Dendritic cell treated with granulocyte-macrophage colony-stimulating factor and Interleukin-4, amounts not matched to agents 40 ng/mL and 50 ng/mL, for 4 days (primary cell): ENCODE results near the gene IRF2.
"Not testable (repeated sequence)": the region's sequence is repeated elsewhere in the genome, so short reads cannot be mapped to it uniquely, and the experiment has no call there.

ENCODE experiments used
- H3K27ac Mint-ChIP-seq: one replicate; pipeline ENCODE4 v1.8.0; 2022; ENCODE audit warnings: mild to moderate bottlenecking, mixed read lengths
- H3K27me3 Mint-ChIP-seq: one replicate; pipeline ENCODE4 v1.8.0; 2022; ENCODE audit warnings: mild to moderate bottlenecking, mixed read lengths
- H3K36me3 Mint-ChIP-seq: one replicate; pipeline ENCODE4 v1.8.0; 2022; ENCODE audit warnings: low read depth, mixed read lengths
- H3K4me1 Mint-ChIP-seq: one replicate; pipeline ENCODE4 v1.8.0; 2022; ENCODE audit warnings: low read depth, mixed read lengths
- H3K4me3 Mint-ChIP-seq: one replicate; pipeline ENCODE4 v1.8.0; 2022; ENCODE audit warnings: mild to moderate bottlenecking, moderate library complexity, mixed read lengths
- H3K9me3 Mint-ChIP-seq: one replicate; pipeline ENCODE4 v1.8.0; 2022; ENCODE audit warnings: mixed read lengths
- intact Hi-C: fragments of 100-400 bp; cut with micrococcal nuclease; formaldehyde crosslinking; loops from one replicate; pipeline ENCODE4 v1.15.0; 2022

The IRF2 gene

GRCh38 chr4:184351560-184352451 lies 122.5 kb downstream of the IRF2 start:
- H3K4me3 Mint-ChIP-seq: no peak overlapping the region
- peaks cover 62% of the 10 kb centered on the region for H3K4me1 Mint-ChIP-seq
- intact Hi-C loops: no loop called here
- H3K27me3 Mint-ChIP-seq: no peaks in the 10 kb centered on the region
- no peaks in the 10 kb centered on the region for H3K36me3 Mint-ChIP-seq
- no peaks in the 10 kb centered on the region for H3K9me3 Mint-ChIP-seq
- H3K27ac Mint-ChIP-seq: no peak overlapping the region

DNA sequence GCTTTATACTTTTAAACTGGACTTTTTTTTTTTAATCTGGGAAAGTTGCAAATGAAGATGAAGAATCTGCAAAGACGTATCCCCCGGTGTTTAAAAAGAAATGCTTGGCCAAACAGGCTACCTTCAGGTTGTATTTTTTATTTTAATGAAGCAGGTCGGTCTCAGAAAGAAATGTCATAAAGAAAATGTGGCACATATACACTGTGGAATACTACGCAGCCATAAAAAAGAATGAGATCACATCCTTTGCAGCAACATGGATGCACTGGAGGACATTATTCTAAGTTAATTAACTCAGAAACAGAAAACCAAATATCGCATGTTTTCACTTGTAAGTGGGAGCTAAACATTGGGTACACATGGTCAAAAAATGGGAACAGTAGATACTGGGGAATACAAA lies 123.4 kb downstream of the IRF2 start:
- H3K27ac Mint-ChIP-seq: no peak overlapping the region
- H3K36me3 Mint-ChIP-seq: no peaks in the 10 kb centered on the region
- peaks cover 64% of the 10 kb centered on the region for H3K4me1 Mint-ChIP-seq
- intact Hi-C loops: no loop called here
- no peaks in the 10 kb centered on the region for H3K27me3 Mint-ChIP-seq
- H3K9me3 Mint-ChIP-seq: no peaks in the 10 kb centered on the region
- H3K4me3 Mint-ChIP-seq: no peak overlapping the region

GRCh38 chr4:184350213-184350817 lies 124.0 kb downstream of the IRF2 start:
- H3K27me3 Mint-ChIP-seq: no peaks in the 10 kb centered on the region
- no peaks in the 10 kb centered on the region for H3K9me3 Mint-ChIP-seq
- no peaks in the 10 kb centered on the region for H3K36me3 Mint-ChIP-seq
- peaks cover 67% of the 10 kb centered on the region for H3K4me1 Mint-ChIP-seq
- peak overlapping the region; percentile 74 for H3K27ac Mint-ChIP-seq
- intact Hi-C loops: no loop called here
- H3K4me3 Mint-ChIP-seq: no peak overlapping the region

GRCh38 chr4:184349283-184350039 lies 124.9 kb downstream of the IRF2 start:
- Mint-ChIP-seq H3K9me3 (no peaks in the 10 kb centered on the region), H3K4me1 (peaks cover 67% of the 10 kb centered on the region), H3K36me3 (no peaks in the 10 kb centered on the region), H3K27ac (peak overlapping the region; percentile 74), H3K27me3 (no peaks in the 10 kb centered on the region), H3K4me3 (no peak overlapping the region)
- intact Hi-C loops: no loop called here

- H3K27ac Mint-ChIP-seq: peak overlapping the region; percentile 94
These were observed 125.8 kb downstream of the IRF2 start for GRCh38 chr4:184348311-184349233.

DNA sequence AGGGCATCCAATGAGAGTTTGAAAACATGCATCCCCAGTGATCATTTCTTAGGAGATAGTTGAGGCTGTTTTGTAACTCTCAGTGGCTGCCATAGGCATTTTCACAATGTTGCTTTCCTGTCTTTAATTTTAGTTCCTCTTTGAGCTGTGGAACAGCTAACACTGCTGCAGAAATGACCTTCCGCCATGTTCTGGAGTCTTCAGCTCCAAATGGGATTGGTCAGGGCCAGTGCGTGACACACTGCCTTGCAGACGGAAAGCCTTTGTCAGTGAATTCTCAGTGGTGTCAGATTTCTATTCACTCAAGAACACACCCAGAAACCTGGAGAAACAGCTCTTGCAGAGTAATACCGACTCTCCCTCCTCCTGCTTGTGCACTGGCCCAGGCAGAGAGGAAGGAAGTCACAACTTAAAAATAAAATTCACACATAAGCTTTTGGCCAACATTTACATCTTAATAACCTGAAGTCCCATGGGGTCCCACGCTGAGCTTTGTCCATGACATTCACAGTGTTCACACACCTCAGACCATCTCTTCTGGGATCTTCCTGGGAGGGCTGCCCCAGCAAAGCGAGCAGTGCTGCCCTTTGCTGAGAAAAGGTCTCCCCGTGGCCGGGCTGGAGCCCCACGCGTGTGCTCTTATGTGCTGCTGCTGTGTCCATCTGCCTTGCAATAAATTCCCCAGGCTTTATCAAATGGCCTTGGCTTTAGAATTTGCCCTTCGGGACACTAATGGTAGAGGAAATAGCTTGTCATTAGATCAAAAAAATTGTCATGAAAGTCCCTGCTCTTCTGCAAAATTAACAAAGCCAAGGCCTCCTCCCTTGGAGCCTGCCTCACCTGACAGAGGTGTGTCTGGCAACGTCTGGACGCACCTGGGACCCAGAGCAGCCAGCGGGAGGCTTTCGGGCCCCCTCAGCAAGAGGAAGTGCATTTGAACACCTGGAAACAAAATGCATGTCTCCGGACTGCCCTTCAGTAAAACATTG lies 126.8 kb downstream of the IRF2 start:
- H3K27me3 Mint-ChIP-seq: no peaks in the 10 kb centered on the region
- peak overlapping the region; percentile 94 for H3K27ac Mint-ChIP-seq
- no peaks in the 10 kb centered on the region for H3K36me3 Mint-ChIP-seq
- H3K4me3 Mint-ChIP-seq: peak overlapping the region; percentile 2
- H3K9me3 Mint-ChIP-seq: no peaks in the 10 kb centered on the region
- intact Hi-C loops: loop anchor here (1.0 to 2.0 kb wide), 2 partner anchors 8 to 127 kb away; partner anchors contain the start of gene IRF2
- peaks cover 80% of the 10 kb centered on the region for H3K4me1 Mint-ChIP-seq

More at GRCh38 chr4:184348311-184349233, 125.8 kb downstream of the IRF2 start:
- no peaks in the 10 kb centered on the region for H3K36me3 Mint-ChIP-seq
- peaks cover 71% of the 10 kb centered on the region for H3K4me1 Mint-ChIP-seq
- H3K4me3 Mint-ChIP-seq: peak overlapping the region; percentile 18
- H3K9me3 Mint-ChIP-seq: no peaks in the 10 kb centered on the region
- intact Hi-C loops: no loop called here
- no peaks in the 10 kb centered on the region for H3K27me3 Mint-ChIP-seq

DNA sequence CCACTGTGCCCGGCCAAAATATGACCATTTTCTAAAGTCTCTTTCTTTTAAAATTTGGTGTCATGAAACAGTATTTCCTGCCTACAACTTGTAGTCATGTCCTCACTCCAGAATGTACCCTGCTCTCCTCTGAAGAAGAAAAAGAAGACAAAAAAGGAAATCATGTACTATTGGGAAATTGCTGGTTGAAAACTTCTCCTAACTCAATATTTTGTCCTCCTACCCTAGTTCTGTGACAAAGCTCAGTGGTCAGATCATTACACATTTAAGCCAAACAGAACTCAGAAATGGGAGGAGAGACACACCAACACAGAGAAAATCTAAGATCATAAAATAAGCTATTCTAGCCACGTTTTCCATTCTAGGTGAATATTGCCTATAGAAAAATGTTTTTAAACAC lies 127.7 kb downstream of the IRF2 start:
- intact Hi-C loops: loop anchor here (1.0 to 2.0 kb wide), 2 partner anchors 9 to 128 kb away; partner anchors contain the start of gene IRF2

GRCh38 chr4:184346273-184346672 lies 128.1 kb downstream of the IRF2 start:
- H3K36me3 Mint-ChIP-seq, H3K4me3 Mint-ChIP-seq, H3K27me3 Mint-ChIP-seq, H3K9me3 Mint-ChIP-seq: not testable (repeated sequence)
- Mint-ChIP-seq H3K4me1 (peaks cover 81% of the 10 kb centered on the region), H3K27ac (peak overlapping the region; percentile 94)
- intact Hi-C loops: loop anchor here (2.0 kb wide), 1 partner anchor 129 kb away; the partner anchor contains the start of gene IRF2

More for the DNA sequence above, 127.7 kb downstream of the IRF2 start:
- no peak overlapping the region for H3K4me3 Mint-ChIP-seq
- no peaks in the 10 kb centered on the region for H3K9me3 Mint-ChIP-seq
- peaks cover 81% of the 10 kb centered on the region for H3K4me1 Mint-ChIP-seq
- peak overlapping the region; percentile 94 for H3K27ac Mint-ChIP-seq
- no peaks in the 10 kb centered on the region for H3K36me3 Mint-ChIP-seq
- no peaks in the 10 kb centered on the region for H3K27me3 Mint-ChIP-seq

DNA sequence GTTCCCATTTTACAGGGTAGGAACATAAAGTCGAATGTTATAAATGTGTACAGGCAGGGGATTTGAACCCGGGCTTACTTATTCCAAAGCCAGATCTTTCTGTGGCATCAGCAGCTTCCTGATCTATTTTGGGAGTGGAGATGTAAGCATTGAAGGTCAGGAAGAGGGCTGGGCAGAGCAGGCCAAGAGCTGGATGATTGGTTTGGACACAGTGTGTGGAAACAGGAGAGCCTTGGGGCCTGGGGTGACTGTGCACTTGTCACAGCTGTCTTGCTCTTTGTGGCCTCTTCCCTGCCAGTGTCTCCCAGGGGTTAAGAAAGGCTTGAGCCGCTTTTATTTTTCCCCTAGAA lies 128.8 kb downstream of the IRF2 start:
- Mint-ChIP-seq H3K4me1 (peaks cover 80% of the 10 kb centered on the region), H3K27me3 (no peaks in the 10 kb centered on the region), H3K36me3 (no peaks in the 10 kb centered on the region), H3K27ac (peak overlapping the region; percentile 94), H3K4me3 (no peak overlapping the region), H3K9me3 (no peaks in the 10 kb centered on the region)
- intact Hi-C loops: loop anchor here (2.0 kb wide), 1 partner anchor 77 kb away; no protein-coding TSS in a partner anchor

GRCh38 chr4:184344899-184345572 lies 129.3 kb downstream of the IRF2 start:
- Mint-ChIP-seq H3K9me3 (no peaks in the 10 kb centered on the region), H3K4me1 (peaks cover 74% of the 10 kb centered on the region), H3K36me3 (no peaks in the 10 kb centered on the region), H3K4me3 (no peak overlapping the region), H3K27me3 (no peaks in the 10 kb centered on the region), H3K27ac (peak overlapping the region; percentile 94)
- intact Hi-C loops: loop anchor here (2.0 kb wide), 1 partner anchor 76 kb away; no protein-coding TSS in a partner anchor

GRCh38 chr4:184344435-184344834 lies 129.9 kb downstream of the IRF2 start:
- Mint-ChIP-seq H3K9me3 (no peaks in the 10 kb centered on the region), H3K36me3 (no peaks in the 10 kb centered on the region), H3K4me1 (peaks cover 71% of the 10 kb centered on the region), H3K4me3 (peak overlapping the region; percentile 84), H3K27ac (peak overlapping the region; percentile 94), H3K27me3 (no peaks in the 10 kb centered on the region)
- intact Hi-C loops: loop anchor here (2.0 kb wide), 1 partner anchor 76 kb away; no protein-coding TSS in a partner anchor
